Fibroblast of gingiva (primary cell): ENCODE measurements around the gene GRIP2.
A peak's percentile ranks its signal among the peaks of the same experiment; 100 is the strongest.

Source experiments
- DNase-seq: peaks from one replicate; pipeline ENCODE4 v3.0.0-alpha.2; 2011; ENCODE audit warnings: low read depth

The GRIP2 gene

GRCh38 chr3:14483286-14483685, 56.9 kb downstream of the GRIP2 start:
- no peak for DNase-seq

GRCh38 chr3:14482271-14482721, 57.8 kb downstream of the GRIP2 start:
- no peak for DNase-seq

- no peak for DNase-seq
Observed at GRCh38 chr3:14481646-14482036, 58.5 kb downstream of the GRIP2 start.

GRCh38 chr3:14481018-14481645, 59.0 kb downstream of the GRIP2 start:
- DNase-seq = no peak

GRCh38 chr3:14480207-14481017, 59.7 kb downstream of the GRIP2 start:
- no peak for DNase-seq

- no peak for DNase-seq
Observed at GRCh38 chr3:14479591-14479990, 60.6 kb downstream of the GRIP2 start.

- DNase-seq = no peak
Observed at GRCh38 chr3:14478956-14479550, 61.1 kb downstream of the GRIP2 start.

GRCh38 chr3:14477311-14477935, 62.7 kb downstream of the GRIP2 start:
- DNase-seq = no peak

- no peak for DNase-seq
Observed at GRCh38 chr3:14476583-14477265, 63.4 kb downstream of the GRIP2 start.

- no peak for DNase-seq
Observed at GRCh38 chr3:14475621-14476020, 64.5 kb downstream of the GRIP2 start.

- no peak for DNase-seq
Observed at GRCh38 chr3:14474363-14475081, 65.6 kb downstream of the GRIP2 start.

- no peak for DNase-seq
Observed at GRCh38 chr3:14473411-14473891, 66.7 kb downstream of the GRIP2 start.

- peak; percentile 78 for DNase-seq
Observed at GRCh38 chr3:14472471-14473351, 67.4 kb downstream of the GRIP2 start.

- DNase-seq = no peak
Observed at GRCh38 chr3:14471690-14472089, 68.5 kb downstream of the GRIP2 start.

GRCh38 chr3:14471016-14471415, 69.1 kb downstream of the GRIP2 start:
- no peak for DNase-seq

GRCh38 chr3:14470461-14470860, 69.7 kb downstream of the GRIP2 start:
- no peak for DNase-seq

- DNase-seq = no peak
Observed at GRCh38 chr3:14468621-14468981, 71.5 kb downstream of the GRIP2 start.

- peak; percentile 28 for DNase-seq
Observed at GRCh38 chr3:14467814-14468620, 72.1 kb downstream of the GRIP2 start.

GRCh38 chr3:14466179-14466903, 73.8 kb downstream of the GRIP2 start:
- no peak for DNase-seq
